GM19468 (cell line): Measurements from ENCODE around the gene USP53.
A peak's percentile ranks its signal among the peaks of the same experiment; 100 is the strongest.
"Not testable (repeated sequence)": the region's sequence is repeated elsewhere in the genome, so short reads cannot be mapped to it uniquely, and the experiment has no call there.

Source experiments
- ATAC-seq: cut with Tn5 transposase; IDR thresholded peaks from one replicate; pipeline ENCODE4 v1.9.1; 2021; ENCODE audit warnings: mild to moderate bottlenecking, moderate library complexity, moderate number of reproducible peaks; ENCODE audit not compliant: unreplicated experiment; ENCODE audit errors: extremely low read depth

Gene USP53

GRCh38 chr4:119264743-119265142, 52.2 kb downstream of the USP53 start:
- ATAC-seq: no peak

- ATAC-seq: no peak
Observed at GRCh38 chr4:119266153-119266552, 53.6 kb downstream of the USP53 start.

DNA sequence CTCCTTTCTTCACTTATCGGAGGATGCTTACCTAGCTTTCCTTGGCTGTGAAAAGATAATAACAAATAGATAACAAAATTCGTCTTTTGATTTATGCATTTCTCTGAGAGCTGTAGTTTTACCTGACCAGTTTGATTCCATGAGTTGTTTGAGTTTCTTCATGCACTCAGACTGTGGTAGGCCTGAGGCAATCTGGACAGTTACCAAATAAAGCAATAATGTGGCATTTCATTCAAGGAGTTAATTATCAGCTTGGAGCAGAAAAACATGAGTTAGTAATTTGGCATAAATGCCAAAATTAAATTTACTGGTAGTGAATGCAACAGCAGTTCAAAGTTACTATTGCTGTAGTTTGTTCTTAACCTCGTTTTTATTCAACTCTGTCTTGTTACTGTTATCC, 56.0 kb downstream of the USP53 start:
- no peak for ATAC-seq

GRCh38 chr4:119271361-119272085, 59.0 kb downstream of the USP53 start:
- no peak for ATAC-seq

DNA sequence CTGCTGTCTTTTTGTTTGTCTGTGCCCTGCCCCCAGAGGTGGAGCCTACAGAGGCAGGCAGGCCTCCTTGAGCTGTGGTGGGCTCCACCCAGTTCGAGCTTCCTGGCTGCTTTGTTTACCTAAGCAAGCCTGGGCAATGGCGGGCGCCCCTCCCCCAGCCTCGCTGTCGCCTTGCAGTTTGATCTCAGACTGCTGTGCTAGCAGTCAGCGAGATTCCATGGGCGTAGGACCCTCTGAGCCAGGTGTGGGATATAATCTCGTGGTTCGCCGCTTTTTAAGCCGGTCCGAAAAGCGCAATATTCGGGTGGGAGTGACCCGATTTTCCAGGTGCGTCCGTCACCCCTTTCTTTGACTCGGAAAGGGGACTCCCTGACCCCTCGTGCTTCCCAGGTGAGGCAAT, 67.0 kb downstream of the USP53 start:
- not testable (repeated sequence) for ATAC-seq

- ATAC-seq: not testable (repeated sequence)
Observed at GRCh38 chr4:119279945-119280344, 67.4 kb downstream of the USP53 start.

DNA sequence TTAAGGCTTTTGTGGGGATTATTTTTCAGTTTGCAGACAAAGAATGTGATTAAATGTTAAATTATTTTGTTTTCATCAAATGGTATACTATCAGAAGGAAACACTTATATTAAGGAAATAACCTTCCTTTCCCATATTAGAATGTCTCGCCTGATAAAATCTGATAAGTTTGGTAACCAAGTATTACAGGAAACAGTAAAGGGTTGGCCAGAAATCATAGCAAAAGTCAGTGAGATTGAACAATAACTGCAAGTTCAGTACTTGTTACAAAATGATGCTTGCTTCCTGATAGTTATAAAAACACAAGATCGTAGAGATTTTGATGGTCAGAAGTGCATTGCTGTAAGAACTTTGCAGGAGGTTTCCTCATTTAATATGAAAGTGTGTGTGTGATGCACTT, 68.9 kb downstream of the USP53 start:
- no peak for ATAC-seq

DNA sequence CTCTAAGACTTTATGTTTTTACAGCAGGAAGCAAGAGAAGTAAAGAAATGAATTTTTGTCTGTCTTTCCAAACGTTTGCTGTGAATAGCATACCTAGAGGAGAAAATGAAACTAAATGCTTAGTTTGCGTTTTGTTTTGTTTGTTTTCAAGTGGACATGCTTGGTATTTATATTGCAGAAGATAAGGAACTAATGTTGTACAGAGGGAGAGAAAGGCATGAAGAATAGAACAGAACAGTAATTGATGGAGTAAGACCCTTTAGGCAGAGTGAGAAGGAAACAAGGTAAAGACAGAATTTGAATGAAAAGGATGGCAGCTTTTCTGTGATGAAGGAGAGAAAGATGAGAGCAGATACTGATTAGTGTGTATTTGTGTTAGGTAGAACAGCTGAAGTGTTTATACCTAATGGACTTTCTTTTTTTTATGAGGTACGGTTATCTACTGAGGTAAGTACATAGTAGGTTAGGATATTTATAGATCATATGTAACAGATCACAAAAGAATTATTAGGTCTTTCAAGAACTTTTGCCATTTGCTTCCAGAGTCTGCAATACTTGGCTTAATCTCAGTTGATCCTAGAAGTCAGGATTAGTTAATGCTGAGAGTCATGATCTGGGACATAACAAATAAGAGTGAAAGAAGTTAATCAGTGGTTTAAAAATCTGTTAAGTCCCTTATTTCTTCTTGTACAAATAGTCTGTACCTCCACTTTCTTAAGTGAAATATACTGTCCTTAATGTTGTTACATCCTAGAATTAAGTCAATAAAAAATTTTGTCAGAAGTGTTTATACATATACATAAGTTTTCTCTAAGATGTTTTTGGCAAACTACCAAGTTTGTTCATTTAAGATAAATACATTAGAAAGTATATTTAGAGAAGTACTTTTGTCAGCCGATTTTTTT, 72.6 kb downstream of the USP53 start:
- peak; percentile 35 for ATAC-seq

DNA sequence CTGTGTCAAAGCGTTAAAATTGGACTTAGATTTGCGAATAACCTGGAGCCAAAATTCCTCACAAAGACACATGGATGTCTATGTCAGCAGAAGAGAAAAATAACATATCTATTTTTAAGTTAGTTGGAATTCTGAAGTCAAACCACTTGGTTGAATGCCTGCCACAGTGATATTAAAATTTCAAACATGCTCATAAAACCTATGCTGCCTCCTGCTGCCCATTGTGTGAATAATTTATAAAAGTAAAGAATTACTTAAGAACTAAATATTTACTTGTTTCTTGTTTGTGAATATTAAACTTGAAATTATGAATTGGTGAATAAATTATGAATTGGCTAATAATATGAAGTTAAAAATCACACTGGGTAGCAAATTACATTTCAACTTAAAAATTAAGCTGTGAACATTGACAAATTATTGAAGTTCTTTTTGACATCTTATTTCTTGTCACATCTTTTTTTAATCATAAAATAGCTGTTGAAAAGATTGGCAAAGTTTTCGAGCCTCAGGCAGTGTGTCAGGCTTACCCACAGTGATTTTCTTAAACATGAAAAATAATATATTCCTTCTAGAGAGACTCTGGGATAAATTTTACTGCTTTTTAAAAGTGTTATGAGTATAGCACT, 74.0 kb downstream of the USP53 start:
- no peak for ATAC-seq

- no peak for ATAC-seq
Observed at GRCh38 chr4:119289313-119289712, 76.8 kb downstream of the USP53 start.

GRCh38 chr4:119290598-119290997, 78.1 kb downstream of the USP53 start:
- ATAC-seq: no peak

DNA sequence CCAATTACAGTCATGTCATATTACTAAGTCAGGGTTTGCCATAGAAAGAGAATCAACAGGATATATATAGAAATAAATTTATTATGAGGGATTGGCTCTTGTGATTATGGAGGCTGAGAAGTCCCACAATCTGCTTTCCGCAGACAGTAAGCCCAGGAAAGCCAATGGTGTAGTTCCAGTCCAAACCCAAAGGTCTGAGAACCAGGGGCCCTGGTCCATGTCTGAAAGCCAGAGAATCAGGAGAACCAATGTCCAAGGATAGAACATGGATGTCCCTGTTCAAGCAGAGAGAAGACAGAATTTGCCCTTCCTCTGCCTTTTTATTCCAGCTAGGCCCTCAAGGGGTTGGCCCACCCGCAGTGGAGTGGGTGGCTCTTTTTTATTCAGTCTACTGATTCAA, 83.8 kb downstream of the USP53 start:
- ATAC-seq: no peak

- ATAC-seq: no peak
Observed at GRCh38 chr4:119297795-119298194, 85.3 kb downstream of the USP53 start.

GRCh38 chr4:119299260-119299671, 86.8 kb downstream of the USP53 start:
- no peak for ATAC-seq

DNA sequence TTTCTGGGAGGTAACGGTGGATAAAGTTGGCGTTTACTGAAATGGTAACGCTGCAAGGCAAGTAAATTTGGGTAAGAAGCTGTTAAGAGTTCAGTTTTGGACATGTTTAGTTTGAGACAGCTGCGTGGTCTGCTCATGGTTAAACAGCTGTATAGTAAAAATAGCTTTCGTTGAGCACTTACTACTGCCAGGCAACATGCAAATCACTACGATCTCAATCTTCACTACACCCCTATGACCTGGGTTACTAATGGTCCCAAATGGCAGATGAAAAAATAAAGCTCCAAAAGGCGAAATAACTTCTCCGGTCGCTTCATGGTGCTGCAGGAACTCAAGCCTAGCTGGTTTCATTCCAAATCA, 87.2 kb downstream of the USP53 start:
- no peak for ATAC-seq

DNA sequence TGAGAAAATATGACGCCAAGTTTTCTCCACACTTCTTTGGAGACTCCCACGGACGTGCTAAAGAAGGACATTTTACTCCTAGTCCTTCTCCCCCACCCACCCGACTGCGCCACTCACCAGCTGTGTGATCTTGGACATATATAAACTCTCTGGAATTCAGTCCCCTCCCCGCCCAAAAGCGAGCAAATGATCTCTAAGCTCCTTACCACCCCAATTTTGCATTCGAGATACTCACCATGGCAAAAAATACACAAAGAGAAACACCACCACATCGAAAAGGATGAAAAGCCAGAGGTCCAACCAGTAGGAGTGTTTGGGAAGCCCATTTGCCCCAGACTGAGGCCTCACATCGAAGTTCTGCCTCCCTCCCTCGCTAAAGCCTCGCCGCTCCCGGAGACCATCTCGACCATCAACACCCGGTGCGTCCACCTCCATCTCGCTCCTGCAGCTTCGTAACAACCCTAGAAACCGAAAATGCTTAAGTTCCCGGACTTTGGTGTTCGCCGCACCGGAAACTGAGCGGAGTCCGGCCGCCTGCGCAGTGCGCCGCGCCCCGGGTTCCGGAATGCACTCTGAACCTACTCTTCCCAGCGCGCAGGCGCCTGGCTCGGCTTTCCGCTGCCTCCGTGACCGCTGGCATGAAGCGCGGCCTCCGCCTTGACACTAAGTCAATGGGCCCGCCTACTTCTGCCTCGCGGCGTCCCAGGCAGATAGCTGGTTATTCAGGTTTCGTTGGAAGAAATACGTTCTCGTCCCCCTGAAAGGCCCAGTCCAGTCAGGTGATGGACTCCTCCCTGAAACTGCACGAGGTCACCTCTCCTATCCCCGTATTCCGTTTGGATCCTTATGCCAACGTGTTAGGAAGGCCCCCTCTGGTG, 87.8 kb downstream of the USP53 start:
- ATAC-seq: peak; percentile 100

DNA sequence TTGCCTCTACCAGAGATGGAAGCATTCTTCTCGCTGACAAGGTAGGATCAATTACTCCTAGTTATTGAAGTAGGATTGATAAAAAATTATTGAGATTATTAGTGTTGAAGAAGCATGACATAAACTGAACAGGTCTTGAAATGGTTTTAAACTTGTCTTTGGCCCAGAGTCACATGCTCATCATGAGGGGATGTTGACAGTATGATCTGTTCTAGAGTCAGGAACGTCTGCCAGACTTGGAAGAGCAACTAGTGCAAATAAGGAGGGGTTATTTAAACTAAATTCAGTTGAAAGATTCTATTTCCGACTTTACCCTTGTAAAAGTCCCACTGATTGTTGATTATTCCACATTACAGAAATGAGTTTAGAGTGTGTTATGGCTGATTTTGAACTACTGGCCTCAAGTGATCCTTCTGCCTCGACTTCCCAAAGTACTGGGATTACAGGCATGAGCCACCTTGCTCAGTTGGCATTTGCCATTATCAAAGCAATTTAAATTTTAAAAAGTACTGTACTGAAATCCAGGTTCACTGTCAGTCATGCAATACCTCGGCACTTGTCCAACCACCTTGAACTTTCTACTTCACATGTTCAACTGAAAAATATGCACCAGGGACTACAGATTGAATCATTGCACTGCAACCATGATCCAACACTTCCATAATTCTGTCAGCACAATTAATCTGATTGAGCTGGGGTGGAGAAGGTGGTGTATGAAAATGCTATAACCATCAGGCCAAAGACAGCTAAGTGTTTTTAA, 89.7 kb downstream of the USP53 start:
- no peak for ATAC-seq

- ATAC-seq: no peak
Observed at GRCh38 chr4:119303587-119304305, 91.2 kb downstream of the USP53 start.

GRCh38 chr4:119304431-119304830, 91.9 kb downstream of the USP53 start:
- ATAC-seq: no peak
